GM21717 (cell line): Measurements from ENCODE around the gene ANK2.

ENCODE experiments used
- ATAC-seq: cut with Tn5 transposase; IDR thresholded peaks from one replicate; pipeline ENCODE4 v1.9.1; 2021; ENCODE audit warnings: mild to moderate bottlenecking, moderate library complexity; ENCODE audit not compliant: unreplicated experiment

The ANK2 gene

DNA sequence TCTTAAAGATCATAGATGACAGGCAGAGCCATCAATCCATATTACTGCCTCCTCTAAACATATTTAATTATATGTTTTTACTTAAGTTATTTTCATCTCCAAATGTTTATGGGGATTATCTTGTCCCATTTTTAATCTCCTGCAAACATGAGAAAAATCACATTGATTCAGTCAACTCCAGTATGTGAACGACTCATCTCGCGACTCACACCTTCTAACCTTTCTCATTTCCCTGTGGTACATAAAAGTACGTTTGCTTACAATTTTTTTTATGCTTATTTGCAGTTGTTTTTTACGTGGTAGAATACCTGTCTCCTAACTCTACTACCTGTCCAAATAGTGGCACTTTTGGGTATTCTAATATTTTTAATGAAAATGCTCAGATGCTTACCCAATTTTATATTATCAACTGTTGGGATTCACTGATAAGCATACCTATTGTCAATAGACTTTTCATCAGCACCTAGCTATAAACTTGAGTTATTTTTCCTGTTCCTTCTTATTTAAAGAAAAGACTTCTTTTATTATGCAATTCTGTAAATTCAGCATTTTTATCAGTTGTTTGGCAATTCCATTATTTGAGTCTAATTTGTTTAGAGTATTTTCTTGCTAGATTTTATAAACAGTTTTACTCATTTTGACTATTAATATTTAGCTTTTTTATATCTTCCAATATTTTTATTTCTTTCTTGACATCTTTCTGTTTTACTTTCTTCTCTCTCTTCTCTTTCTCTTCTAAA is 276.6 kb downstream of the ANK2 start:
- ATAC-seq: no peak

GRCh38 chr4:113327494-113327893 is 278.0 kb downstream of the ANK2 start:
- no peak for ATAC-seq

DNA sequence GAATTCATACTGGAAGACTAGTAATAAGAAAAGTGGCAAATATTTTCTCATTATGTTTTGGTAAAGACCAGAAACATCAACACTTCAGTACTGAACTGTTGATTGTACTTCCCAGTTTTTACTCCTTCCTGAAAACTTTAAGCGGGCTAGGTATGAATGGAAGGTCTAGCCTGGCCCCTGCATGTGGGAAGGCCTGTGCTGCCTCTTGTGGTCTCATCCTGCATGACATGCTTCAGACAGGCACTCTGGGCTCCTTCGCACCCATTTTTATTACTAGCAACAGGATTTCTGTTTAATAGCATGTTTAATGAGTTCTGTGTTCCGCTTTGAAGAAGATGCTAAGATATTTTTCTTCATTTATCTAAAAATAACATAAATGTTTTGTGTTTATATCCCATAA is 279.1 kb downstream of the ANK2 start:
- no peak for ATAC-seq

DNA sequence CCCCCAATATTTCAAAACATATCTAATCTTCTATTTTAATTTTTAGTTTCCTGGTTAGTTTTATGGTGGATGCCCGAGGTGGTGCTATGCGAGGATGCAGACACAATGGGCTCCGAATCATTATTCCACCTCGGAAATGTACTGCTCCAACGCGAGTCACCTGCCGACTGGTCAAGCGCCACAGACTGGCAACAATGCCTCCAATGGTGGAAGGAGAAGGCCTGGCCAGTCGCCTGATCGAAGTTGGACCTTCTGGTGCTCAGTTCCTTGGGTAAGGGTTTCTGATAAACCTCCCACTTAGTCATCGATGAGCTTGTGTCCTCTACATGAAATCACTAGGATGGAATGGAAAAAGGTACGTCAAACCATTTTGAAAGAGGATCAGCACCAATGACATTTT is 280.7 kb downstream of the ANK2 start:
- ATAC-seq: no peak

DNA sequence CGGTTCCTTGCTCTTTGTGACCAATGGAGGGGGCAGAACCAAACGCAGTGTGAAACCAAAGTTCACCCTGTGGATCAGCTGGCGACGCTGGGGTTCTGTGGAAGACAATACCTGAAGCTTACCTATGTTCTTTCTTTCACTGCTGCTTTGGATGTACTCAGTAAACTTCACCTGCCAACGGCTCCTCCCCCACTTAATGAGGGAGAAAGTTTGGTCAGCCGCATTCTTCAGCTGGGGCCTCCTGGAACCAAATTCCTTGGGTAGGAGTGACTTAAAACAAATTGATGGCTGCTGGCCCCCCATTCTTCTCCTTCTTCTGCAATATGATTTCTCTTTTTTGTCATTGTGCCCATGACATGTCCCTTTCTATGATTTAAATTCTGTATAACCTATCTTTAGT is 282.4 kb downstream of the ANK2 start:
- ATAC-seq: no peak

DNA sequence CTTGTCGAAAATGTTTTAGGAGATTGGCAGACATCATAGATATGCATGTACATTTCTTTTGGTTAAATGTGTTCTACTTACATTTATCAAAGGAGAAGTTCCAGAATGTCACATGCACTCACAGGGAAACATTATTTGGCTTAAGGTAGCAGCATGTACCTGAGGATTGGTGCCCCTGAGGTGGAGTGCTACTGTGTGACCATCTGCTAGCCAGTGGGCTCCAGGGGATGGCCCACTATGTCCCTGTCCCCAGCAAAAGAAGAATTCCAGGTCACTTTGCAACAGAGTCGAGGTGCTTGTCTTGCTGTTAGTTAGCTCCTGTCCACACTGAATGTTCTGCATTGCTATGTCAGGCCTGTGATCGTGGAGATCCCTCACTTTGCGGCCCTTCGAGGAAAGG is 283.2 kb downstream of the ANK2 start:
- no peak for ATAC-seq

- no peak for ATAC-seq
Measured at GRCh38 chr4:113335746-113336145, 286.3 kb downstream of the ANK2 start.

- no peak for ATAC-seq
Measured at GRCh38 chr4:113336556-113336955, 287.1 kb downstream of the ANK2 start.

GRCh38 chr4:113339430-113339813 is 290.0 kb downstream of the ANK2 start:
- ATAC-seq: no peak

- ATAC-seq: no peak
Measured at GRCh38 chr4:113344100-113344499, 294.6 kb downstream of the ANK2 start.

DNA sequence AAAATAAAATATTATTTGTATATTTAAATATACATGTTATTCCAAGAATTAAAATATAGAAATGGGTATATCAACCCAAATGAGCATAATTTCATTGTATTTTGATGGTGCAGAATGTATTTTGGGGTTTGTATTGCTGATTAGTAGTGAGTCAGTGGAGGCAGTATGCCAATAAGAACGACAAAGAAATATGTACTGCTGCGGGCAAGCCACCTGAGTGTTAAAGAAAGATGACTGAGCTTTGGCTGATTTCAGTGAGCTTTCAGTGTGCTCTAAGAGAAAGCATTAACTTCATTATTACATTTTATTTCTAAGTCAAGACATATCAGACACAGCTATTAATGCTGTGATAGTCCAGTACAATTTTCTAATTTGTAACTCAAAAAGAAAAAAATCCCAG is 297.8 kb downstream of the ANK2 start:
- no peak for ATAC-seq

- peak; percentile 80 for ATAC-seq
Measured at GRCh38 chr4:113349430-113349829, 300.0 kb downstream of the ANK2 start.

DNA sequence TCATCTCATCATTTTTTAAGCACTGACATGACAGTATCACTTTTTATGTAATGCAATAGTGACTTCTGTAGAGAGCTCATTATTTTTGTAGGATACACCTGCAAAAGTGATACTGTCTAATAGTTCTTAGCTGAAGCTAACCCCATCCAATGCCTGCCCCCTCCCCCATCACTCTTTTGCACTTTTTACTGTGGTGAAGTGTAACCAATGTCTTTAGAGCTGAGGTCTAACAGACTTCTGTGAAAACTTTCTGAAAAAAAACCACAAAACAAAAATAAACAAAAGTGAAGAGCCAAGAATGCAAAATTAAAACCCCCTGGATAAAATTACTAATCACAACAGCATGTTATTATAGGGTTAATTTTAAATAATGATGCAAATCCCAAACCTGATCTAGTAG is 301.1 kb downstream of the ANK2 start:
- no peak for ATAC-seq

DNA sequence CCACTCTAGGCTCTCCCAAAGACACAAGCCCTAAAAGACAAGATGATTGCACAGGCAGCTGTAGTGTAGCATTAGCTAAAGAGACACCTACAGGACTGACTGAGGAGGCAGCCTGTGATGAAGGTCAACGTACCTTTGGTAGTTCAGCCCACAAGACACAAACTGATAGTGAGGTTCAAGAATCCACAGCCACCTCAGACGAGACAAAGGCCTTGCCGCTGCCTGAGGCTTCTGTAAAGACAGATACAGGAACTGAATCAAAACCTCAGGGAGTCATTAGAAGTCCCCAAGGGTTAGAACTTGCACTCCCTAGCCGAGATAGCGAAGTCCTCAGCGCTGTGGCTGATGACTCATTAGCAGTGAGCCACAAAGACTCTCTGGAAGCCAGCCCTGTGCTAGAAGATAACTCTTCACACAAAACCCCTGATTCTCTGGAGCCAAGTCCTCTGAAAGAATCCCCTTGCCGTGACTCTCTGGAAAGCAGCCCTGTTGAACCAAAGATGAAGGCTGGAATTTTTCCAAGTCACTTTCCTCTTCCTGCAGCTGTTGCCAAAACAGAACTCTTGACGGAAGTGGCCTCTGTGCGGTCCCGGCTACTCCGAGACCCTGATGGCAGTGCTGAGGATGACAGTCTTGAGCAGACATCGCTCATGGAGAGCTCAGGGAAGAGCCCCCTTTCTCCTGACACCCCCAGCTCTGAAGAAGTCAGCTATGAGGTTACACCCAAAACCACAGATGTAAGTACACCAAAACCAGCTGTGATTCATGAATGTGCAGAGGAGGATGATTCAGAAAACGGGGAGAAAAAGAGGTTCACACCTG is 306.3 kb downstream of the ANK2 start:
- ATAC-seq: peak; percentile 99

DNA sequence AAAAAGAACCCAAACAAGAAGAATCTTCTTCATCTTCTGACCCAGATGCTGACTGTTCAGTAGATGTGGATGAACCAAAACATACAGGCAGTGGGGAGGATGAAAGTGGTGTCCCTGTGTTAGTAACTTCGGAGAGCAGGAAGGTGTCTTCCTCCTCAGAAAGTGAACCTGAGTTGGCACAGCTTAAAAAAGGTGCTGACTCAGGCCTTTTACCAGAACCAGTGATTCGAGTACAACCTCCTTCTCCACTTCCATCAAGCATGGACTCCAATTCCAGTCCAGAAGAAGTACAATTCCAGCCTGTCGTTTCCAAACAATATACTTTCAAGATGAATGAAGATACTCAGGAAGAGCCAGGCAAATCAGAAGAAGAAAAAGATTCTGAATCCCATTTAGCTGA is 307.0 kb downstream of the ANK2 start:
- no peak for ATAC-seq

- no peak for ATAC-seq
Measured at GRCh38 chr4:113358784-113359183, 309.3 kb downstream of the ANK2 start.

- no peak for ATAC-seq
Measured at GRCh38 chr4:113365377-113365776, 315.9 kb downstream of the ANK2 start.

DNA sequence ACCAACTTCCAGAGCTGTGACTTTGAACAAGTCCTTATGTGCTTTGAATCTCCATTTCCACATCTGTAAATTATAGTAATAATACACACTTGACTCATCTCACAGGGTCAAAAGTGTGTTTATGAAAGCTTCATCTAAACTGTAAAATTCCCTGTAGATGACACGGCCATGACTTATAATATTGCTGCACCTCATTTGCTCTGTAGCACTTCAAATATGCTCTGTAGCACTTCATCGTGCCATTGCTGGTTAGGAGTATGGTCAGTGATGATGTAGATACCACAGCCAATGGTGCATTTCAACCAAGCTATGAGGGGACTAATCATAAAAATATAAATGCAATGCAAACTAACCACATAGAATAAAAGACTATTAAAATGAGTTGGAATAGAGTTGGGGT is 318.6 kb downstream of the ANK2 start:
- ATAC-seq: no peak

DNA sequence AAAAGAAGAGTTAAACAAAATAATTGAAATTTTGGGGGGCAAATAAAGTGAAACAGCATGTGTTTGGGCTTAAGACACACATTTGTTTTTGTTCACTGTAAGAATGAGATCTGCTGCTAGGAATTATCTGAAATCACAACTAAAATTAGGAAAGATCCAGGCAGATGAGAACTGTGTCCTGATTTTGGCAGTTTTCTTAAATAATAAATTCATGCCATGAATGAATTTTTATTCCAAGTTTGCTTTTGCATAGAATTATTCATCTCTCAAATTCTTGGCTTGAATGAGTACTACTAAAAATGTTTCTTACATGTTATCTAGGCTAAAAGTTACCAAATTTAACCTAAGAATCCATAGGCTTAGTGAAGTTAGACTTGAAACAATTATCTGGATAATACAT is 321.7 kb downstream of the ANK2 start:
- ATAC-seq: no peak

GRCh38 chr4:113375964-113376666 is 326.7 kb downstream of the ANK2 start:
- ATAC-seq: no peak

DNA sequence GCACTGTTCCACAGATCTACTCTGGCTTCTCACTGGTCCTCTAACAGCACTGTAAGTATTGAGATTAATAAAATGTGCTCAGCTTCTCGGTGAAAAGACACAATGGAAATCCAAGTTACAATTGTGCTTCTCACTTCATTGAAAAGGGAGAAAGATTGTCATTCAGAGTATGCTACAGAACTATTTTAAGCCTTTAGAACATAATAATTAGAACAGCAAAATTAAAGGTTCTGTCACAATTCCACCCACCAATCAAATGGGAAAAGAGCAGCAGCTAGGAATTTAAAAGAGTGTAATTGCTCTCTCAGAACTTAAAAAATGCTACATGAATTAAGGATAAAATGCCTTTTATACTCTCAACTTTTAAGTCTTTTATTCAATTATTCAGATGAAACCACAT is 329.4 kb downstream of the ANK2 start:
- no peak for ATAC-seq

DNA sequence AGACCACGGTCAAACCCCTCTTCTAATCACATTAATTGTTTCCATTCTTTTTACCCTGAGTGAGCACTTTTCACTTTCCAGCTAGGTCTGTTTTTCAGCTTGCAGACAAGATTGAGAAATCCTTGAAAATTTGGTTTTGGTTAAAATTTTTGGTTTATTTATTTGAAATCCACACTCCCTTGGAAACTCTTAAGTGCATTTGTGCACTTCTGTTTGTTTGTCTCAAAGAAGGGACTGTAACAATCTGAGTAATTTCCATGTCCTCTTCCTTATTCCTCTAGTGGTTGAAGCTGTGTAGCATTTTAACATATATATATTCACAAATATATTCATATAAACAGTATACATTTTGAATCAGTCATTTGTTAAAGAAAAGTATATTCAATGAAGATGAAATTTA is 333.3 kb downstream of the ANK2 start:
- no peak for ATAC-seq
